ENCODE measurements around the gene BAD.

GRCh38 chr11:64249038-64249437 lies 35.4 kb downstream of the BAD start:
- no peak for TF ChIP-seq CTCF (IDR thresholded peaks at IDR 0.05)
- no peak for TF ChIP-seq EZH2phosphoT487 (IDR thresholded peaks at IDR 0.05)
- TF ChIP-seq EZH2 (IDR thresholded peaks at IDR 0.05), result no peak
